IMR-90 (cell line): ENCODE data around the gene MAGI2.

ENCODE experiments used
- CEBPB ChIP-seq: IDR thresholded peaks from 2 replicates; pipeline ENCODE4 v1.6.1; 2012; ENCODE audit warnings: low read depth, low read length, improper control_type of control experiment
- CTCF ChIP-seq: conservative IDR thresholded peaks from 2 replicates; pipeline ENCODE4 v1.5.1; 2012; ENCODE audit warnings: mild to moderate bottlenecking, low read depth, low read length, improper control_type of control experiment
- MAZ ChIP-seq: IDR thresholded peaks from 2 replicates; pipeline ENCODE4 v1.6.1; 2012; ENCODE audit warnings: low read depth, mild to moderate bottlenecking, low read length, improper control_type of control experiment, moderate library complexity, borderline replicate concordance
- MXI1 ChIP-seq: IDR thresholded peaks from 2 replicates; pipeline ENCODE4 v1.6.1; 2012; ENCODE audit warnings: low read depth, mild to moderate bottlenecking, low read length, moderate library complexity, borderline replicate concordance
- POLR2A ChIP-seq: IDR thresholded peaks from 2 replicates; pipeline ENCODE4 v1.6.1; 2012; ENCODE audit warnings: mild to moderate bottlenecking, low read depth, low read length
- RAD21 ChIP-seq: IDR thresholded peaks from 2 replicates; pipeline ENCODE4 v1.6.1; 2012; ENCODE audit warnings: low read length, improper control_type of control experiment
- RCOR1 ChIP-seq: IDR thresholded peaks from 2 replicates; pipeline ENCODE4 v1.6.1; 2012; ENCODE audit warnings: mild to moderate bottlenecking, low read length, improper control_type of control experiment; ENCODE audit not compliant: insufficient replicate concordance
- SMC3 ChIP-seq: fragments of 150-350 bp; IDR thresholded peaks from 2 replicates; pipeline ENCODE4 v1.6.1; 2016; ENCODE audit warnings: low read depth, mild to moderate bottlenecking, antibody characterized with exemption, low read length, moderate library complexity
- USF2 ChIP-seq: fragments of 150-350 bp; IDR thresholded peaks from 2 replicates; pipeline ENCODE4 v1.6.1; 2017; ENCODE audit warnings: mild to moderate bottlenecking, antibody characterized with exemption, low read length, low read depth

DNA sequence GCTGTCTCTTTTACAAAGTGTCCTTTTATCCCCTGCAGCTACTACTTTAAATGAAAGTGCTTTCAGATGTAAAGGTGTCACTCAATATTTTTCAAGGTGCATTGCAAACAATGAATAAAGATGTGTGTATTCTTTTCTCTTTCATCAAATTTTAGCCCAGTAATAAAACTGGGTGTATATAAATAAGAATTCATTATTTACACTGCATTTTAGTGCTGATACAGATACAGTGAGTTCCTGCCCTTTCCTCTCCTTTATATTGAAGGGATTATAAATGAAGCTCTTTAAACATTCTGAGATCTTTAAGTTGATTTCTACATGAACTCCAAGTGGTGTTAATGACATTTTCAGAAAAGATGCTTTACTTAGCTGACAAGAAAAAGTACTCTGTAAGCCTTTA, 1137.4 kb downstream of the MAGI2 start:
- TF ChIP-seq CTCF (no peak), RCOR1 (no peak), POLR2A (no peak), SMC3 (no peak), MXI1 (no peak), CEBPB (no peak), USF2 (no peak), RAD21 (no peak), MAZ (no peak)
